DLD1 (cell line): ENCODE measurements around the gene CCDC14.
"Not testable (repeated sequence)": the region's sequence is repeated elsewhere in the genome, so short reads cannot be mapped to it uniquely, and the experiment has no call there.

Experiments
- in situ Hi-C: cut with HindIII; loops from 2 replicates; pipeline ENCODE4 v1.10.0; 2017; ENCODE audit warnings: low sequenced_read_pairs

CCDC14 gene

DNA sequence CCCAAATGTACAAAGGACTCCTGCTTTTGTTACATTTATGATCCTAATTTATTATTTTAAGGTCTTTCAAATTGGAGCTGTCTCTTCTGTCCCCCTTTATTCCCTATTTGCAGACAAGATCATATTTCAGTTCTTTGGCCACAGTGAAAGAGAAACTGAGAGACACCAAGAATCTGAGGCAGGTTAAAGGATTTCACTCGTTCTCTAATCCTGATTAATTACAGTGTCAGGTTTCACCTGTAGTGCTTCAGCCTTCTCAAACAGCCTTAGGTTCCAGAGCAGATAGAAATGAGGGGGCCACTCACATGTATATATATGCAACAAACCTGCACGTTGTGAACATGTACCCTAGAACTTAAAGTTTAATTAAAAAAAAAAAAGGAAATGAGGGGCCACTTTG is 6.2 kb upstream of the CCDC14 start:
- in situ Hi-C loops: not testable (repeated sequence)

DNA sequence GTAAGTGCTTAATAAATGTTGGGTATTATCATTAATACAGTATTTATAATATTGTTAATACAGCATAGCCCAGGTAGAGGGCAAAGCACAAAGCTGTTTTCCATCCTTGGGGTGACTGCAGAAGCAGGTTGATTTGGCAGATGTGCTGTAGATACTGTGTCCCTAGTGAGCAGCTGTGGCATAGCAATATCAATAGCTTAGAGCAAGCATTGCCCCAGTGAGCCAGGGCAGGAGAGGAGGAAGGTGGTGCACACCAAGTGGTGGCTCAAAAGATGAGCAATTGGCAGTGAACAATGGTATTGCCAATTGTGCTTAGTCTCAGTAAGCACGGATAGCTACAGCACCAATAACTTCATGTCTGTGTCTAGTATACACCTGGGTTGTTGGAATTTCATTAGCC is 5.8 kb upstream of the CCDC14 start:
- in situ Hi-C loops: not testable (repeated sequence)

DNA sequence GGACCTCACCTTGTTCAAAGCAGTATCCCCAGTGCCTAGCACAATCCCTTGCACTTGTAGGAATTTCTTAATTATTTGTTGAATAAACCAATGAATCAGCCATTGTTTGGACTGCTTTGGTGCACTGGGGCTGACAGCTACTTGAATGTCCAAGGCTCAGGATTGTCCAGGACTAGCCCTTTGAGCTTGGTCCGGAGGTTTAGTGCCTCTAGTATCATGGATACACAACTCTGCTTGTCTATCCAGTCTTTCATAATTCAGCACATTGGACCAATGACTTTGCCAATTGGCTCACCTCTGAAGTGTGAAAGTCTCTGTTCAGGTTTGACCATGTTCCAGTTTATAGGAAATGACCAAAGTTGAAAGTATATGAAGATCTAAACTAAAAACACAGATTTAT is 3.8 kb upstream of the CCDC14 start:
- in situ Hi-C loops: not testable (repeated sequence)

- in situ Hi-C loops: no loop called here
These were observed 453 bp upstream of the CCDC14 start for GRCh38 chr3:123961508-123961856.

DNA sequence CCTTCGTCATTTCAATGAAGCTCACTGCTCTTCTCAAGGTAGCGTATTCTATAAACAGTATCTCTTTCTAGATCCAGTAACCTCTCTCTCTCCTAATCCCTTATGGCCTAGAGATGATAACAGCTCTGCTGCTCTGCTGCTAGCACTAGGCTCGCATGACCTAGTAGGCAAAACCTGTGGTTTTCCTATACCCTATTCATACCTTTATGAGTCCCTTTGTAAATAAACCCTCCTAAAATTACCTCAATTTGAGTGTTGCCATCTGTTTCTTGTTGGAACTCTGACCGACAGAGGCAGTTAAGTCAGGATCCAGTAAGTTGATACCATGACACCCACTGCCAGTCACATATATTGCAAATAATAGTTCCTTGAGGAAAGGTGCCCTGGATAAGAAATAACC is 7.3 kb downstream of the CCDC14 start:
- in situ Hi-C loops: no loop called here

DNA sequence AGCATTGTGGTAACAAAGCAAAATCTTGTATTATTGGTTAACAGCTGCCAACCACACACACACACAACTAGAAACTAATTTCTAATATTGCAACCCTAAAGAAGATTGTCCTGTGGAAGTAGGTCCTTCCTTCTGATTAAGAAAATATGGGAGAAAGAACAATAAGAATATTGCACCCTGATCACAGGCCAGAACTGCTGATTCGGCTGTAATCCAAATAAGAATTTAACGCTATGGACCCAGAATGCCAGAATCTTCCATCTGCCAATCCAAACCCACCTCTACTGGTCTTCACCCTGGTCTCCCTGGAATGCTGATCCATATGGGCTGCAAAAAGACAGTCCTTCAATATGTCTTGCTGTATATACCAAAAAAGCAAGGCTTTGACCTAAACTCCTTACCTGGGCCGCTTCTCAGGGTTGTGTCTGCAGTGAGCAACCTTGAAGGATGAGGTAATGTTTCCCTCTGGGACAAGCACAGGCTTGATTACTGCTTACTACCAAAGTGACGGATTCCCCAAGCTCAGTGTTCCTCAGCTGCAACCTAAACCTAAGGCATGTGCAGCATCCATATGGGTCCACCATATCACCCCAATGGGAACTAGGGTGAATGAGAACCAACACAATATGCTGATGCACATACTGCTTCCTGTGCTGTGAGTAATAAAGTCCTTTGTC is 8.0 kb downstream of the CCDC14 start:
- in situ Hi-C loops: no loop called here

DNA sequence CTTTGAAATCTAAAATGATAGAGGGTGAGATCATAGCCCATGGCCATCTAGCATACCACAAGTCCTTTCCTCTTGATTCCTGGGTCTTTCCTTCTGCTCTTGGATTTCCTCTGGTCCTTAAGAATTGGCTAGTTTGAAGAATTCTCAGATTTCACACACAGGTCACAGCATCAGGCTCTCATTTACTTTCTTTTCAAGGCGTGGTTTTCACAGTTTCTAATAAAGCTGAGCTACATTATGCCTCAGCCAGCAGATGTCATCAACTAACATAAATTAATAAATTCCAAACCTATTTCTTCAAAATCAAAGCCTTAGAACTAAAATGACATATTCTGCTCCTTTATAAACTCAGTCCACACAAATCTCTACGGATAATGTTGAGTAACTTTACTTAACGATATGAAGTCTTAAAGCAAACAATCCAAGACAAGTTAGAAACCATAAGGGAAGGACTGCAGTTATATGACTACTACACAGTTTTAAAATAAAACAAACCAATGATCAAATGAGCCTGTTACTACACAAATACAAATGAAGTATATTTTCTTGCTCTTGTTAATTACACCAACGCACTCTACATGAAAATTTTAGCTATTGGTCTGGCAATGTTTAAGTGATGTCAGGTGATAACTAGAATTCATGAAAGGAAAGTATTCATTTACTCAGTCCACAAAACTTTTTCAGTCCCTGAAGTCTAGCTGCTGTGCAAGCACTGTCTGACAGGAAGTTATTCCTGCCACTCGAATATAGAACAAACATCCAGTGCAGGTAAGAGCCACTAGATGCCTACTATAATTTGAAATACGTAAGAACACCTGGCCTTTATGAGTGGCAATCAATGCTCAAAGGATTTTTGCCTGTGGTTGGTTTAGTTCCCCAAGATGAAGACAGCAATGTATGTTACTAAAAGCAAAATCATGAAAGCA is 9.2 kb downstream of the CCDC14 start:
- in situ Hi-C loops: no loop called here

- in situ Hi-C loops: no loop called here
These were observed 11.4 kb downstream of the CCDC14 start for GRCh38 chr3:123949641-123950040.

DNA sequence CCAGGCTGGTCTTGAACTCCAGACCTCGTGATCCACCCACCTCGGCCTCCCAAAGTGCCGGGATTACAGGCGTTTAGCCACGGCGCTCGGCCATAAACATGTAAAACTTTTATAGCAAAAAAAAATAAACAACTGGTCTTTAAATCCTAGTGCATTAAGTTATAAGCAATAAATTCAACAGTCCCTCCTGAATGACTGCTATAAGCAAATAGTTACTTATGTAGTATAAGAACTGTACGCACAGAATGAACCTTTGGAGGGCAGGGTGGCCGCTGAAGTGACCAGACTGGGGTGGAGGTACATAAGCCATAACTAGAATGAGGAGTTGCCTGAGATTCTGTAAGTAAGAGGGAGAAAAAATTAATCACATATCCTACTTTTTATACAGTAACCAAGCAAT is 12.6 kb downstream of the CCDC14 start:
- in situ Hi-C loops: no loop called here

DNA sequence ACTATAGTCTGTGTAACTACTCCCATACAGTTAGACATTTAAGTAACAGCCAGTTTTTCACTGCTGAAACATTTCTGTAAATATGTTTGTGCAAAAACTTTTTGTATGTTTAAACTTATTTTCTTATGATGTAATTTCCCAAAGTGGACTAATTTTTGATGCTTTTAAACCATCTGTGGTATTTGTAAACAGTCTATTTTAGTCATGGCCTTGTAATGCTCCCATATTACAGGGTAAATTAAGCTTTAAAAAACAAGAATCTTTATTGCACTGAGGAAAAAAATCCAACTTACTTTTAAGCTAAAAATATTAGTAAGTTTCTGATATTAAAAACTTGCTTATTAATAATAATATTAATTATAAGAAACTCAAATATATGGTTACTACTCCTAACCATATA is 13.5 kb downstream of the CCDC14 start:
- in situ Hi-C loops: no loop called here

DNA sequence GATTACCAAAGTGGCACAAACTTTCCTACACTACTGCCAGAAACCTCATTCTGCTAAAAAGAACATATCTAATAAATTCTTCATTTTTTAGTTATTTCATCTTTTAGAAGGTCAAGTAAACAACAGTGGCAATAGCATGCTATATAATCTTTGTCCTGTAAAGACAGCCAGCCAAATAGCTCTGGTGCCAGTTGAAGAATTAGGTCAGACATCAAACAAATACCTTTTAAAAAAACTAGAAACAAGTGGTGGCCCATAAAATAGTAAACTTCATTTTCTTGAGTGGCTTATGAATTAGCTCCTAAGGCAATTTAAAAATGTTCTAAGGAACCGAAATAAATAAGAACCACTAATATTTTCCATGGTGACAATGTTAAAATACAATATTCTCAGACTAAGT is 19.5 kb downstream of the CCDC14 start:
- in situ Hi-C loops: no loop called here

GRCh38 chr3:123941121-123941520 is 19.9 kb downstream of the CCDC14 start:
- in situ Hi-C loops: no loop called here

DNA sequence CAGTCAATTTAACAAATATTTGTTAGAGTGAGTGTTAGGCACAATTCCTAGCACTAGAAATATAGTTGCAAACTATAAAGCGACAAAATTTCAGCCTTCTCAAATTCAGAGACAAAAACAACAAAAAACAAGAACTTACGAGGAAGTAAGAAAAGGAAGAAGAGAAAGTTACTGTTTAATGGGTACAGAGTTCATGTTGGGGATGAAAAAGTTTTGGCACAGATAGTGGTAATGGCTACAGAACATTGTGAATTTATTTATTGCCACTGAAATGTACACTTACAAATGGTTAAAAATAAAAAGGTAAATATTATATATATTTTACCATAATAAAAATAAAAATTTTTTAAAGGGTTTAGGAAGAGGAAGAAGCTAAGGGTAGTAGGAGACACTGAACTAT is 21.3 kb downstream of the CCDC14 start:
- in situ Hi-C loops: no loop called here

DNA sequence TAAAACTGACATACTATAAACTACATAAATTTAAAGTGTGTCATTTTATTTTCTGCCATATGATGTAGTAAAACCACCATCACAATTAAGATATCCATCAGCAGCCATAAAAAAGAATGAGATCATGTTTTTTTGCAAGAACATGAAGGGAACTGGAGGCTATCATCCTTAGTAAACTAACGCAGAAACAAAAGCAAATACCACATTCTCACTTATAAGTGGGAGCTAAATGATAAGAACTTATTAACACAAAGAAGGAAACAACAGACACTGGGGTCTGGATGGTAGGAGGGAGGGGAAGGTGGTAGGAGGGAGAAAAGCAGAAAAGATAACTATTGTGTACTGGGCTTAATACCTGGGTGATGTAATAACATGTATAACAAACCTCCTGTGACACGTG is 24.6 kb downstream of the CCDC14 start:
- in situ Hi-C loops: no loop called here

GRCh38 chr3:123935830-123936229 is 25.2 kb downstream of the CCDC14 start:
- in situ Hi-C loops: no loop called here

GRCh38 chr3:123934250-123934649 is 26.8 kb downstream of the CCDC14 start:
- in situ Hi-C loops: no loop called here

DNA sequence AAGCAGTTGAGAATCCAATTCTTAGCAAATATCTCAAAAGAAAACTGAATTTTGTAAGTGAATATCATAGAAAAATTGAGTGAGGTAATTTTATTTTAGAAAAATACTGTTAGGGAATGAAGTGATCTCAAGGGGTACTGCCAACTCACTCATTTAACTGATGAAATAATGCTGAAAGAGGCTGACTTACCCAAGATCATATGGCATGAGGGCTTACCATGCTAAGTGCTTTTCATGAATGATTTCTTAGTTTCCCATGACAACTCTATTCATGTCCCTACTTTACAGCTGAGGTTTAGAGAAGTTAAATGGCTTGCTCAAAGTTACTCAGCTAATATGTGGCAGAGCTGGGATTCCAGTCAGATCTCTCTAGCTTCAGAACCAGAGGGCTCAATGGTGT is 30.6 kb downstream of the CCDC14 start:
- in situ Hi-C loops: no loop called here

- in situ Hi-C loops: no loop called here
These were observed 31.7 kb downstream of the CCDC14 start for GRCh38 chr3:123929325-123929724.

- in situ Hi-C loops: no loop called here
These were observed 34.6 kb downstream of the CCDC14 start for GRCh38 chr3:123926396-123926795.

DNA sequence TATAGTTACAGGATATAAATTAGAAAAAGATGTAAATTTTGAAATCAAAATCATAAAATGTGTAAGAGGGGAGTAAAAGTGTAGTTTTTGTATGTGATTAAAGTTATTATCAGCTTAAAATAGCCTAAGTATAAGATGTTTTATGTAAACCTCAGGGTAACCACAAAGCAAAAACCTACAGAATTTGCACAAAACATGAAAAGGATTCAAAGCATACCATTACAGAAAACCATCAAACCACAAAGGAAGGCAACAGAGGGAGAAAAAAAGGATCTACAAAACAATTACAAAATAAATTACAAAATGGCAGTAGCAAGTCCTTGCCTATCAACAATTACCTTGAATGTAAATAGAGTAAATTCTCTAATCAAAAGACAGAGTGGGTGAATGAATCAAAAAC is 40.2 kb downstream of the CCDC14 start:
- in situ Hi-C loops: no loop called here

DNA sequence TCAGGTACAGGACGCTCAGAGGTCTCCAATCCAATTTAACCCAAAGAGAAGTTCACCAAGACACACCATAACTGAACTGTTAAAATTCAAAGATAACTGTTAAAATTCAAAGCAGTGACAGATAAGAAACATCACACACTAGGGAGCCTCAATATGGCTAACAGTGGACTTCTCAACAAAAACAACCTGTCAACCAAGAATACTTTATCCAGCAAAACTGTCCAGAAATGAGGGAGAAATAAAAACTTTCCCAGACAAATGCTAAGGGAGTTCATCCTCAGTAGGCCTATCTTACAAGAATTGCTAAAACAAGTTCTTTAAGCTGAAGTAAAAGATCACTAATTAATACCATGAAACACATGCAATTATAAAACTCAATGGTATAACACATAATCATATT is 40.6 kb downstream of the CCDC14 start:
- in situ Hi-C loops: no loop called here

DNA sequence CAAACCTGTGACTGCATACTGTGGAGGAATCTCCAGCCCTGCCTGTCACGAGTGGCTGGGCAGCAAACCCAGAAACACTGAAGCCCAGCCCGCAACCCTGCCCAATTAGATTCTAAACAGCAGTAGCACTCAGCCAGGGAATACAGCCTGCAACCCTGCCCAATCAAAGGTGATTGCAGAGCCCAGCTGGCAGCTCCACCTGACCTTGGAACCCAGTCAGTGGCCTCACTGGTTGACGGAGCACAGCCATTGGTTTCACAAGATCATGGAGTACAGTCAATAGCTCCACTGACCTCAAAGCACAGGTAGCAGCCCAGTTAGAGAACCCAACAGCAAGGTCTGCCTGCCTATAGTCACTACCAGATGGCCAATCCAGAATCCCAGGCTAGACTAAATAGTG is 41.7 kb downstream of the CCDC14 start:
- in situ Hi-C loops: no loop called here
